HepG2 (cell line): Measurements from ENCODE around the gene SPEM2.

Source experiments
- BORCS8-MEF2B ChIP-seq: sonication (generic); formaldehyde crosslinking; IDR thresholded peaks from 2 replicates; pipeline ENCODE4 v1.8.0; 2022; ENCODE audit warnings: mild to moderate bottlenecking, missing genetic modification reagents
- CBFB ChIP-seq: sonication (generic); formaldehyde crosslinking; IDR thresholded peaks from 2 replicates; pipeline ENCODE4 v1.4.0; 2020; ENCODE audit warnings: missing genetic modification reagents
- MXI1 ChIP-seq: IDR thresholded peaks from 3 replicates; pipeline ENCODE4 v1.6.1; 2012; ENCODE audit warnings: low read depth, low read length, inconsistent platforms, borderline replicate concordance
- POLR2AphosphoS5 ChIP-seq: IDR thresholded peaks from 2 replicates; pipeline ENCODE4 v1.6.1; 2012; ENCODE audit warnings: low read depth, low read length
- ZNF335 ChIP-seq: sonication (generic); formaldehyde crosslinking; IDR thresholded peaks from 2 replicates; pipeline ENCODE4 v1.4.0; 2020; ENCODE audit warnings: missing genetic modification reagents
- ZNF749 ChIP-seq: sonication (generic); formaldehyde crosslinking; IDR thresholded peaks from 2 replicates; pipeline ENCODE4 v1.8.0; 2022; ENCODE audit warnings: mild to moderate bottlenecking, missing genetic modification reagents, moderate library complexity, borderline replicate concordance
- TF ChIP-seq, protein P1 (sequence below): sonication (generic); formaldehyde crosslinking; IDR thresholded peaks from 2 replicates; pipeline ENCODE4 v1.4.0; 2020; ENCODE audit warnings: missing genetic modification reagents
- TF ChIP-seq, protein P2 (sequence below): sonication (generic); formaldehyde crosslinking; IDR thresholded peaks from 2 replicates; pipeline ENCODE4 v1.4.0; 2020; ENCODE audit warnings: low read depth, missing genetic modification reagents
- TF ChIP-seq, protein P3 (sequence below): sonication (generic); formaldehyde crosslinking; IDR thresholded peaks from 2 replicates; pipeline ENCODE4 v1.4.0; 2020; ENCODE audit warnings: missing genetic modification reagents, borderline replicate concordance

DNA sequence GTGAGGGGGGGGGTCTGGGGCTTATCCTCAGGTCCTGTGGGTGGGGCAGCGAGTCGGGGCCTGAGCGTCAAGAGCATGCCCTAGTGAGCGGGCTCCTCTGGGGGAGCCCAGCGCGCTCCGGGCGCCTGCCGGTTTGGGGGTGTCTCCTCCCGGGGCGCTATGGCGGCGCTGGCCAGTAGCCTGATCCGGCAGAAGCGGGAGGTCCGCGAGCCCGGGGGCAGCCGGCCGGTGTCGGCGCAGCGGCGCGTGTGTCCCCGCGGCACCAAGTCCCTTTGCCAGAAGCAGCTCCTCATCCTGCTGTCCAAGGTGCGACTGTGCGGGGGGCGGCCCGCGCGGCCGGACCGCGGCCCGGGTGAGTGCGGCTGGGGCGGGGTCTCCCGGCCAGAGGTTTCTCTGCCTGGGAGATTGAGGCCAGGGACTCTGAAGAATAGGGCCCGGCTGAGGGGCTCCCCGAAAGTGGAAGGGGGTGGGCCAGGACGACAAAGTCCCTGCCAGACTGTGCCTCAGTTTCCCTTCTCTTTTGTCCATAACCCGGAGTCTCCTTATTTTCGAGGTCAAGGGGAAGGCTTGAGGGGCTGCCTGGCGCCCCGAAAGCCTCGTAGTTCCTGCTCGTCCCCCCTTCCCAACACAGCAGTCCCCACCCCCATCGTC is 14.2 kb downstream of the SPEM2 start, which contains the start of gene FGF11:
- TF ChIP-seq ZNF749 (CRISPR knock-in tag) (no peak), CBFB (CRISPR knock-in tag) (no peak), BORCS8-MEF2B (CRISPR knock-in tag) (0 out of 2 replicates have a peak, but pooled peaks have one; percentile 32), POLR2AphosphoS5 (peak; percentile 41; the same call in 1 of the 2 replicates), MXI1 (no peak), ZNF335 (CRISPR knock-in tag) (no peak)
- TF ChIP-seq, protein P1, sequence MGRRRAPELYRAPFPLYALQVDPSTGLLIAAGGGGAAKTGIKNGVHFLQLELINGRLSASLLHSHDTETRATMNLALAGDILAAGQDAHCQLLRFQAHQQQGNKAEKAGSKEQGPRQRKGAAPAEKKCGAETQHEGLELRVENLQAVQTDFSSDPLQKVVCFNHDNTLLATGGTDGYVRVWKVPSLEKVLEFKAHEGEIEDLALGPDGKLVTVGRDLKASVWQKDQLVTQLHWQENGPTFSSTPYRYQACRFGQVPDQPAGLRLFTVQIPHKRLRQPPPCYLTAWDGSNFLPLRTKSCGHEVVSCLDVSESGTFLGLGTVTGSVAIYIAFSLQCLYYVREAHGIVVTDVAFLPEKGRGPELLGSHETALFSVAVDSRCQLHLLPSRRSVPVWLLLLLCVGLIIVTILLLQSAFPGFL (CRISPR knock-in tag): no peak
- TF ChIP-seq, protein P2, sequence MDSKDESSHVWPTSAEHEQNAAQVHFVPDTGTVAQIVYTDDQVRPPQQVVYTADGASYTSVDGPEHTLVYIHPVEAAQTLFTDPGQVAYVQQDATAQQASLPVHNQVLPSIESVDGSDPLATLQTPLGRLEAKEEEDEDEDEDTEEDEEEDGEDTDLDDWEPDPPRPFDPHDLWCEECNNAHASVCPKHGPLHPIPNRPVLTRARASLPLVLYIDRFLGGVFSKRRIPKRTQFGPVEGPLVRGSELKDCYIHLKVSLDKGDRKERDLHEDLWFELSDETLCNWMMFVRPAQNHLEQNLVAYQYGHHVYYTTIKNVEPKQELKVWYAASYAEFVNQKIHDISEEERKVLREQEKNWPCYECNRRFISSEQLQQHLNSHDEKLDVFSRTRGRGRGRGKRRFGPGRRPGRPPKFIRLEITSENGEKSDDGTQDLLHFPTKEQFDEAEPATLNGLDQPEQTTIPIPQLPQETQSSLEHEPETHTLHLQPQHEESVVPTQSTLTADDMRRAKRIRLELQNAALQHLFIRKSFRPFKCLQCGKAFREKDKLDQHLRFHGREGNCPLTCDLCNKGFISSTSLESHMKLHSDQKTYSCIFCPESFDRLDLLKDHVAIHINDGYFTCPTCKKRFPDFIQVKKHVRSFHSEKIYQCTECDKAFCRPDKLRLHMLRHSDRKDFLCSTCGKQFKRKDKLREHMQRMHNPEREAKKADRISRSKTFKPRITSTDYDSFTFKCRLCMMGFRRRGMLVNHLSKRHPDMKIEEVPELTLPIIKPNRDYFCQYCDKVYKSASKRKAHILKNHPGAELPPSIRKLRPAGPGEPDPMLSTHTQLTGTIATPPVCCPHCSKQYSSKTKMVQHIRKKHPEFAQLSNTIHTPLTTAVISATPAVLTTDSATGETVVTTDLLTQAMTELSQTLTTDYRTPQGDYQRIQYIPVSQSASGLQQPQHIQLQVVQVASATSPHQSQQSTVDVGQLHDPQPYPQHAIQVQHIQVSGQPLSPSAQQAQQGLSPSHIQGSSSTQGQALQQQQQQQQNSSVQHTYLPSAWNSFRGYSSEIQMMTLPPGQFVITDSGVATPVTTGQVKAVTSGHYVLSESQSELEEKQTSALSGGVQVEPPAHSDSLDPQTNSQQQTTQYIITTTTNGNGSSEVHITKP (CRISPR knock-in tag): no peak
- TF ChIP-seq, protein P3, sequence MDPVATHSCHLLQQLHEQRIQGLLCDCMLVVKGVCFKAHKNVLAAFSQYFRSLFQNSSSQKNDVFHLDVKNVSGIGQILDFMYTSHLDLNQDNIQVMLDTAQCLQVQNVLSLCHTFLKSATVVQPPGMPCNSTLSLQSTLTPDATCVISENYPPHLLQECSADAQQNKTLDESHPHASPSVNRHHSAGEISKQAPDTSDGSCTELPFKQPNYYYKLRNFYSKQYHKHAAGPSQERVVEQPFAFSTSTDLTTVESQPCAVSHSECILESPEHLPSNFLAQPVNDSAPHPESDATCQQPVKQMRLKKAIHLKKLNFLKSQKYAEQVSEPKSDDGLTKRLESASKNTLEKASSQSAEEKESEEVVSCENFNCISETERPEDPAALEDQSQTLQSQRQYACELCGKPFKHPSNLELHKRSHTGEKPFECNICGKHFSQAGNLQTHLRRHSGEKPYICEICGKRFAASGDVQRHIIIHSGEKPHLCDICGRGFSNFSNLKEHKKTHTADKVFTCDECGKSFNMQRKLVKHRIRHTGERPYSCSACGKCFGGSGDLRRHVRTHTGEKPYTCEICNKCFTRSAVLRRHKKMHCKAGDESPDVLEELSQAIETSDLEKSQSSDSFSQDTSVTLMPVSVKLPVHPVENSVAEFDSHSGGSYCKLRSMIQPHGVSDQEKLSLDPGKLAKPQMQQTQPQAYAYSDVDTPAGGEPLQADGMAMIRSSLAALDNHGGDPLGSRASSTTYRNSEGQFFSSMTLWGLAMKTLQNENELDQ: no peak
